Uterine smooth muscle cell (primary cell): Measurements from ENCODE around the gene OR5D13. TPM values are rescaled to one million over a fixed set of nuclear protein-coding genes. Genes with fewer than 3 reads are reported as not detected.

ENCODE experiments used
- total RNA-seq: library from RNA; depleted of rRNA; stranded (reverse); fragments of >200 nt; gene quantifications from 2 replicates; pipeline ENCODE4 v1.2.3, GENCODE V29; 2014

OR5D13 gene, protein sequence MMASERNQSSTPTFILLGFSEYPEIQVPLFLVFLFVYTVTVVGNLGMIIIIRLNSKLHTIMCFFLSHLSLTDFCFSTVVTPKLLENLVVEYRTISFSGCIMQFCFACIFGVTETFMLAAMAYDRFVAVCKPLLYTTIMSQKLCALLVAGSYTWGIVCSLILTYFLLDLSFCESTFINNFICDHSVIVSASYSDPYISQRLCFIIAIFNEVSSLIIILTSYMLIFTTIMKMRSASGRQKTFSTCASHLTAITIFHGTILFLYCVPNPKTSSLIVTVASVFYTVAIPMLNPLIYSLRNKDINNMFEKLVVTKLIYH
- total RNA-seq, result not detected in 2 replicates

DNA sequence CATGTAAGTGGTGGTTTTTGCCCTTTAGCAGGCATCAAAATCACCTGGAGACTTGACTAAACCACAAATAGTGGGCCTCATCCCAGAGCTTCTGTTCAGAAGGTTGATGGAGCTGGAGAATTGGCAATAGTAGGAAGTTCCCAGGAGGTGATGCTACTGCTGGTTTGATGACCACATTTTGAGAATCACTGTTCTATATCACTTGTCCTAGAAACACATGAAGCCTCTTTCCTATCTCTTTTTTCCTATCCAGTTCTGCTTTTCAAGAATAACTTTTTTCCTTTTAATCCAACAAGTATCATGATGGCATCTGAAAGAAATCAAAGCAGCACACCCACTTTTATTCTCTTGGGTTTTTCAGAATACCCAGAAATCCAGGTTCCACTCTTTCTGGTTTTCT is at the start of gene OR5D13:
Gene OR5D13 (plus strand): TSS at position 301 of the 400 bp plus-strand sequence. CDS start 0 bp downstream, at position 301.

DNA sequence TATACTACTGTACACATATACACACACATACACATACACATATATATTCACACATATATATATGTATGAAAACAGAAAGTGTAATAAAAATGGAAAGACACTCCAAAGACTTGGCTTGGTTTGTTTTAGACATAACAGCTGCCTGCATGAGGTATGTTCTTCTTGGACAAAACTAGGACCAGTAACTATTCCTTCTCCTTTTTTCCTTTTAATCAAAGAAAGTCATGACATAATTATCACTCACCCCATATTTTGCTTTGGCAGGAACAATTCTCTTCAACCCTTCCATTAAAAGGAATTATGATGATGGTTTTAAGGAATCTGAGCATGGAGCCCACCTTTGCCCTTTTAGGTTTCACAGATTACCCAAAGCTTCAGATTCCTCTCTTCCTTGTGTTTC is 22.0 kb downstream of the OR5D13 start, which contains the start of gene OR5D14:
Gene OR5D14 (plus strand): TSS at position 301 of the 400 bp plus-strand sequence. CDS start 0 bp downstream, at position 301.

DNA sequence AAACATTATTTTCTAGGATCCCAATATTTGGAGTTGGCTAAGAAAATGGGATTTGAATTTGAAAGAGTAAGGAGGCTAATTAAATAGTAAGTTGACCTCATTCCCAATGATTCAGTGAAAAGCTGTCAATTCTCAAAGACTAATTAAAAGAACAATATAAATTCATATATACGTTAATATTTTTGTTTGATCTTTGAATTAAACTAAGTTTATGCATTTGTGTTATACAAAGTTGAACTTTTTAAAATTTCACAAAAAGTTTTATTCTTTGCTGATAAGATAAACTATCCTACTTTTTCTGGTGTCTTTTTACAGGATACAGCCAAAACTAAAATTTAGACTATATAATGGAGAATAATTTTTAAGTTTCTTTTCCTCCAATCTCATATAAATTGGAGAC is 37.8 kb downstream of the OR5D13 start, which contains the start of gene OR5L1:
Gene OR5L1 (plus strand): TSS at position 301 of the 400 bp plus-strand sequence. CDS start 100 bp downstream, outside the sequence.

DNA sequence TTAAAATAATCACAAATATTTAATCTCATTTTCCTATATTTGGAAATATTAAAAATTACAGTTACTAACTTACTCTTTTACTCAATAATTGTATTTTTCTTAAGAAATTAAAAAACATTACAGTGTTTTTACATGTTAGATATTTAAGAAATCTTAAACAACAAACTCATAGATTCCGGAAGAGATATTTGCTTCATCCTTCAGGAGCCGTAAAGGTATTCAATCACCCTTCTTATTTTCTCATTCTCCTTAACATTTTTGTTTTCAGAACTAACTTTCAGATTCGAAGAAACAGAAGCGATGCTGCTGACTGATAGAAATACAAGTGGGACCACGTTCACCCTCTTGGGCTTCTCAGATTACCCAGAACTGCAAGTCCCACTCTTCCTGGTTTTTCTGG is 46.1 kb downstream of the OR5D13 start, which contains the start of gene OR5D18:
Gene OR5D18 (plus strand): TSS at position 301 of the 400 bp plus-strand sequence. CDS start 0 bp downstream, at position 301.

Other genes with a start within 250 kb of the OR5D13 start
- gene OR4C15, start 219.0 kb upstream of the OR5D13 start, total RNA-seq, result not detected in 2 replicates
- not detected in 2 replicates for gene OR4C16, start 201.3 kb upstream of the OR5D13 start, total RNA-seq
- not detected in 2 replicates for gene OR4C11, start 165.8 kb upstream of the OR5D13 start, total RNA-seq
- not detected in 2 replicates for gene OR4P4, start 138.3 kb upstream of the OR5D13 start, total RNA-seq
- not detected in 2 replicates for gene OR4S2, start 125.1 kb upstream of the OR5D13 start, total RNA-seq
- gene OR4C6, start 111.2 kb upstream of the OR5D13 start, total RNA-seq, result not detected in 2 replicates
- gene OR5D14, start 22.1 kb downstream of the OR5D13 start, total RNA-seq, result not detected in 2 replicates
- not detected in 2 replicates for gene OR5L1, start 37.9 kb downstream of the OR5D13 start, total RNA-seq
- not detected in 2 replicates for gene OR5D18, start 46.2 kb downstream of the OR5D13 start, total RNA-seq
- not detected in 2 replicates for gene OR5L2, start 53.8 kb downstream of the OR5D13 start, total RNA-seq
- gene OR5D16, start 65.3 kb downstream of the OR5D13 start, total RNA-seq, result not detected in 2 replicates
- gene TRIM51, start 109.9 kb downstream of the OR5D13 start, total RNA-seq, result not detected in 2 replicates
- gene OR5W2, start 141.1 kb downstream of the OR5D13 start, total RNA-seq, result not detected in 2 replicates
- not detected in 2 replicates for gene OR5I1, start 163.0 kb downstream of the OR5D13 start, total RNA-seq
- gene OR10AG1, start 196.5 kb downstream of the OR5D13 start, total RNA-seq, result not detected in 2 replicates
- not detected in 2 replicates for gene OR5F1, start 221.2 kb downstream of the OR5D13 start, total RNA-seq